ENCODE results near the gene FAM171A1.

FAM171A1 gene

DNA sequence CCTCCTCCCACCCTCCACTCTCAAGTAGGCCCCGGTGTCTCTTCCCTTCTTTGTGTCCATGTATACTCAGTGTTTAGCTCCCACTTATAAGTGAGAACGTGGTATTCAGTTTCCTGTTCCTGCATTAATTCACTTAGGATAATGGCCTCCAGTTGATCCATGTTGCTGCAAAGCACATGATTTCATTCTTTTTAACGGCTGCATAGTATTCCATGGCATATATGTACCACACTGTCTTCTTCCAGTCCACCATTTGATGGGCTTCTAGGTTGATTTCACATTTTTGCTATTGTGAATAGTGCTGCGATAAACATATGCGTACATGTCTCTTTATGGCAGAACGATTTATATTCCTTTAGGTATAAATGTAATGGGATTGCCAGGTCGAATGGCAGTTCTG, 51.0 kb downstream of the FAM171A1 start:
- H3K4me3 ChIP-seq (ENCODE audit: low read depth, low read length) = no peak overlapping the region
- DNase-seq (ENCODE audit: low read depth) = no peak
- TF ChIP-seq, protein P1, sequence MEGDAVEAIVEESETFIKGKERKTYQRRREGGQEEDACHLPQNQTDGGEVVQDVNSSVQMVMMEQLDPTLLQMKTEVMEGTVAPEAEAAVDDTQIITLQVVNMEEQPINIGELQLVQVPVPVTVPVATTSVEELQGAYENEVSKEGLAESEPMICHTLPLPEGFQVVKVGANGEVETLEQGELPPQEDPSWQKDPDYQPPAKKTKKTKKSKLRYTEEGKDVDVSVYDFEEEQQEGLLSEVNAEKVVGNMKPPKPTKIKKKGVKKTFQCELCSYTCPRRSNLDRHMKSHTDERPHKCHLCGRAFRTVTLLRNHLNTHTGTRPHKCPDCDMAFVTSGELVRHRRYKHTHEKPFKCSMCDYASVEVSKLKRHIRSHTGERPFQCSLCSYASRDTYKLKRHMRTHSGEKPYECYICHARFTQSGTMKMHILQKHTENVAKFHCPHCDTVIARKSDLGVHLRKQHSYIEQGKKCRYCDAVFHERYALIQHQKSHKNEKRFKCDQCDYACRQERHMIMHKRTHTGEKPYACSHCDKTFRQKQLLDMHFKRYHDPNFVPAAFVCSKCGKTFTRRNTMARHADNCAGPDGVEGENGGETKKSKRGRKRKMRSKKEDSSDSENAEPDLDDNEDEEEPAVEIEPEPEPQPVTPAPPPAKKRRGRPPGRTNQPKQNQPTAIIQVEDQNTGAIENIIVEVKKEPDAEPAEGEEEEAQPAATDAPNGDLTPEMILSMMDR (IDR thresholded peaks at IDR 0.05; ENCODE audit: control insufficient read depth, extremely low read depth, insufficient read depth) = no peak

DNA sequence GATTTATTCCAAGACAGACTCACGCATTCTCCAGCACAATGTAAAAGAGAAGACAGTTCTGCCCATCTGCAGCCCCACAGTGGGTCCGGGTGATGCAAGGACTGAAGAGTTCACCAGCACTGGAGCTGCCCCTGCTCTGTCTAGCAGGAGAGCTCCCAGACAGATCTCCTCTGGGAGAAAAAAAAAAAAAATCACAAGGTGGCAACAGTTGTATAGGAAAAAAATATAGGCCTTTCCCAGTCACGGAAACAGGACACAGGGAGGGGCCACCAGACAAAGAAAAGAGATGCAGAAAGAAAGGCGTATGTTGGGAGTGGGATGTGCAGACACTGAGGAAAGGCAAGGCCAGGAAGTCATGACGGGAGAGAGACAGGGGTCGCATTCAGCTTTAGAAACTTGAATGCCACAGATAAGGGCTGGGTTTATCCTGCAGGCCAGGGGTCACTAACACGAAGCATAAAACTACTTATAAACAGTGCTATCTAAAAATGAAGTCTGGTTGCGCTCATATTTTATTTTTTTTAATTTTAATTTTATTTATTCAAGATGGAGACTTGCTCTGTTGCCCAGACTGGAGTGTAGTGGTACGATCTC, 54.1 kb downstream of the FAM171A1 start:
- TF ChIP-seq, protein P1 (IDR thresholded peaks at IDR 0.05; ENCODE audit: control insufficient read depth, extremely low read depth, insufficient read depth) = no peak
- H3K4me3 ChIP-seq (ENCODE audit: low read depth, low read length) = no peak overlapping the region
- no peak for DNase-seq (ENCODE audit: low read depth)

GRCh38 chr10:15316145-15316544, 54.9 kb downstream of the FAM171A1 start:
- TF ChIP-seq, protein P1 (IDR thresholded peaks at IDR 0.05; ENCODE audit: control insufficient read depth, extremely low read depth, insufficient read depth) = no peak
- no peak for DNase-seq (ENCODE audit: low read depth)
- H3K4me3 ChIP-seq (ENCODE audit: low read depth, low read length) = no peak overlapping the region

DNA sequence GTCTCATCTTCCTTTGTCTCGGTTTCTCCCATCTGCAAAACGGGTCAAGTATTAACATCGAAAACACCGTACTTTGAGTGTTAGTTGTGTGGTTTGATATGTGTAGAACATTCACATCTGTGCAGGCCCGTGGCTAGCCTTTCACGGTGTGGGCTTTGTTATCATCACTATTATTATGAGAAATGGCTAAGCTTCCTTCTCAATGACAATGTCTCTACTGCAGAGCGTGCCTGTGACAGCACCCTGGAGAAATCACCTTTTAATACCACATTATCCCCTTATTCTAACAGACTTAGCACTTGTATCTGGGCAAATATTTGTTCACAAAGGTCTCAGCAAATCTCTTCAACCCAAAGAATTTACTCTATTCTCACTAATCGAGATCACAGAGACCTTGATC, 55.8 kb downstream of the FAM171A1 start:
- TF ChIP-seq, protein P1 (IDR thresholded peaks at IDR 0.05; ENCODE audit: control insufficient read depth, extremely low read depth, insufficient read depth) = no peak
- no peak for DNase-seq (ENCODE audit: low read depth)
- no peak overlapping the region for H3K4me3 ChIP-seq (ENCODE audit: low read depth, low read length)

DNA sequence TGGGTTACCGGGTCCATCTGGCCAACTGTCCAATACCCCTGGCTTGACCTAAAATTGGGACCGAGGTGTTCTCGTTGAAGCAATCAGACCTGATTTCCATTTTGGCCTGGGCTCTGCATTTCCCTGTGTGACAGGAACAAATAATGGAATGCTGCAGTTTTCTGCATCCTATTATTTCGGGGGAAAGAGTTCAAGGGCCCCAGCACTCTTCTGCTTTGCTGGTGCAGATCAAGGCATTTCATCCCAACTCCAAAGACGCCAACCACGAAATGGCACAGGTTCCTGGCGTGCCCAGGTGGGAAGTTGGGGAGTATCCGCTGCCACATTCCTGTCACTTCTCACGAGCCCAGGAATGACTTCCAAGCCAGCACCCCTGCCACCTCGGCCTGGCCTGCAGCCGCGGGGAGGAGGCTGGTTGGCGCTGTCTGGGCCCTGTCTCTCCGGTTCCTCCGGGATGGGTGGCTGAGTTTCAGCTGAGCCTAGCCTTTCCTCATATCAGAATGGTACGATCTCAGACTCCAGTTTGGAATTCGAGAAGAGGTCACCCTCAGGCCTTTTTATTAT, 56.5 kb downstream of the FAM171A1 start:
- no peak for DNase-seq (ENCODE audit: low read depth)
- TF ChIP-seq, protein P1 (IDR thresholded peaks at IDR 0.05; ENCODE audit: control insufficient read depth, extremely low read depth, insufficient read depth) = no peak
- H3K4me3 ChIP-seq (ENCODE audit: low read depth, low read length) = no peak overlapping the region

DNA sequence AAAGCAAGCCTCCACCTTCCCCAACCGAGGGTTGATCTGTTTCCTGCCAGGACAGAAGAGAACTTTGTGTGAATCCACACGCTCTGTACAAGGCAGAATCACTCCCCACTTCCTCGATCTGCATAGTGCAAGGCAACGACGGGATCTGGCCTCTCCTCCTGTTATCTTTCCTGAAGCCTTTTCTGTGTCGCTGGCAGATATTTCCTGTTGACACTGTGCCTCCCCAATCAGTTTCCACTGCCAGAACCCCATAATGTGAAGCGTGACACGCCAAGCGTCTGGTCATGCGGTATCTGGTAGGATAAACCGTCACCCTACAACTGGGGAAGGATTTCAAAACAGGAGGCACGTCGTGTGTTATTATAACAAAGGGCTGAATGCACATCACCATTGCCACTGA, 57.2 kb downstream of the FAM171A1 start:
- DNase-seq (ENCODE audit: low read depth) = no peak
- no peak overlapping the region for H3K4me3 ChIP-seq (ENCODE audit: low read depth, low read length)
- TF ChIP-seq, protein P1 (IDR thresholded peaks at IDR 0.05; ENCODE audit: control insufficient read depth, extremely low read depth, insufficient read depth) = no peak

- no peak for DNase-seq (ENCODE audit: low read depth)
- TF ChIP-seq, protein P1 (IDR thresholded peaks at IDR 0.05; ENCODE audit: control insufficient read depth, extremely low read depth, insufficient read depth) = no peak
- no peak overlapping the region for H3K4me3 ChIP-seq (ENCODE audit: low read depth, low read length)
Observed at GRCh38 chr10:15313047-15313446, 58.0 kb downstream of the FAM171A1 start.
